Activated CD4-positive, alpha-beta T cell treated with anti-CD3 and anti-CD28 coated beads, Interleukin-2, amount 10 ng/mL, durations not matched to agents 7 days and 5 days (primary cell): Measurements from ENCODE around the gene HDHD5. TPM values are rescaled to one million over a fixed set of nuclear protein-coding genes. Genes with fewer than 3 reads are reported as not detected.
A peak's percentile ranks its signal among the peaks of the same experiment; 100 is the strongest.
"Not testable (repeated sequence)": the region's sequence is repeated elsewhere in the genome, so short reads cannot be mapped to it uniquely, and the experiment has no call there.

Experiments
- CTCF ChIA-PET: fragments of 350-600 bp; sonication (Branson Sonifier 250); formaldehyde crosslinking; loops from one replicate; lab custom pipeline; 2021; ENCODE audit warnings: antibody characterized with exemption; lab: Charles Lee
- POLR2A ChIA-PET: fragments of 350-600 bp; sonication (Branson Sonifier 250); formaldehyde crosslinking; loops from one replicate; lab custom pipeline; 2021; ENCODE audit warnings: antibody characterized with exemption; lab: Charles Lee
- DNase-seq: peaks from one replicate; pipeline ENCODE4 v3.0.0-alpha.2; 2020
- H3K27ac Mint-ChIP-seq: one replicate; pipeline ENCODE4 v1.8.0; 2021; ENCODE audit warnings: mild to moderate bottlenecking, moderate library complexity, mixed read lengths
- H3K27me3 Mint-ChIP-seq: one replicate; pipeline ENCODE4 v1.8.0; 2021; ENCODE audit warnings: mixed read lengths
- H3K36me3 Mint-ChIP-seq: one replicate; pipeline ENCODE4 v1.8.0; 2021; ENCODE audit warnings: low read depth, mixed read lengths
- H3K4me1 Mint-ChIP-seq: one replicate; pipeline ENCODE4 v1.8.0; 2021; ENCODE audit warnings: mixed read lengths
- H3K4me3 Mint-ChIP-seq: one replicate; pipeline ENCODE4 v1.8.0; 2021; ENCODE audit warnings: mild to moderate bottlenecking, moderate library complexity, mixed read lengths
- H3K9me3 Mint-ChIP-seq: one replicate; pipeline ENCODE4 v1.8.0; 2021; ENCODE audit warnings: mixed read lengths
- total RNA-seq, 2 experiments: library from RNA; stranded (reverse); gene quantifications; one replicate each; pipeline ENCODE4 v1.2.3, GENCODE V29; 2021

HDHD5 gene
- total RNA-seq, 2 experiments from 2014 or later, result 30.9 to 37.1 TPM

DNA sequence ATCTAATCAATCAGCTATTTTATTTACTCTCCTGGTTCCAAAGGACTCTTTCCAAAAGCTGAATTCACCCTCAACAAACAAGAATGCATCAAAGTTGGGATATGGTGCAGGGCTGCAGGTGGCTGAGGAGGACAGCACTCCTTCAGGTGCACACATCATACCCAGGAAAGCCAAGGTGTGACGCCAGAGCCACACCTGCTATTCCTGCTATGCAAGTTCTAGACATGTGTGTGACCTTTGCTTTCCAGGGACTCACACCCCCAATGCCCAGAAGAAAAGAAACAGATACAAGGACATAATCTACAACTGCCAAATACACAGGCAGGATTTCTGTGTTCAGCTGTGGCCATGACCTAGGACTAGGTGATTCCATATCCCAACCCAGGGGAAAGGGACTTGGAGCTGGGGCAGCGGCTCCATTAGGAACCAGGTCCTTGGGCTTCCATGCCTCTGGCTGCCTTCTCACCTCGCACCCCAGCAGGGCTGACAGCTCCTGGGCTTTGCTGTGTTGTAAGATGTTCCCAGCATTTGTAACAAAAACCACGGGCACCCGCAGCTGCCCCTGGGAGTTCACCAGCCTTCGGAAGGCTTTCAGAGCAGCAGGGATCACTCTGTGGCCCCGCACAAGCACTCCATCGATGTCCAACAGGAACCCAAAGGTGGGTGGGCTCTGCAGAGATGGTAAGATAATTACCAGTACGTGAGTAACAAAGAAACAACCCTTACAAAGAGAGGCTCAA, 9.8 kb downstream of the HDHD5 start:
- ChIA-PET POLR2A (no interaction called here), CTCF (interaction anchor here (1.0 to 3.2 kb wide), 4 partner anchors 9 to 352 kb away, joined by 3 to 19 read pairs (median 4); no protein-coding TSS in a partner anchor)
- H3K27me3 Mint-ChIP-seq, result no peaks in the 10 kb centered on the region
- no peak overlapping the region for H3K27ac Mint-ChIP-seq
- H3K9me3 Mint-ChIP-seq, result no peaks in the 10 kb centered on the region
- no peak for DNase-seq
- peaks cover 15% of the 10 kb centered on the region for H3K4me1 Mint-ChIP-seq
- H3K36me3 Mint-ChIP-seq, result peaks cover 15% of the 10 kb centered on the region
- H3K4me3 Mint-ChIP-seq, result no peak overlapping the region

DNA sequence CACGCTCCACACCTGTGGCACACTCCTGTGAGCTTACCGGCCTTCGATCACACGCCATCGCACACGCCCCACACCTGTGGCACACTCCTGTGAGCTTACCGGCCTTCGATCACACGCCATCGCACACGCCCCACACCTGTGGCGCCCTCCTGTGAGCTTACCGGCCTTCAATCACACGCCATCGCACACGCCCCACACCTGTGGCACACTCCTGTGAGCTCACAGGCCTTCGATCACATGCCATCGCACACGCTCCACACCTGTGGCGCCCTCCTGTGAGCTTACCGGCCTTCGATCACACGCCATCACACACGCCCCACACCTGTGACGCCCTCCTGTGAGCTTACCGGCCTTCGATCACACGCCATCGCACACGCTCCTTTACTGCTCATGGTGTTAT, 11.6 kb downstream of the HDHD5 start:
- DNase-seq, H3K27me3 Mint-ChIP-seq, H3K4me3 Mint-ChIP-seq, H3K27ac Mint-ChIP-seq, H3K9me3 Mint-ChIP-seq, POLR2A ChIA-PET: not testable (repeated sequence)
- peaks cover 25% of the 10 kb centered on the region for H3K36me3 Mint-ChIP-seq
- peaks cover 15% of the 10 kb centered on the region for H3K4me1 Mint-ChIP-seq
- CTCF ChIA-PET, result interaction anchor here (0.7 to 1.1 kb wide), 2 partner anchors 25 to 585 kb away, joined by 3 read pairs; no protein-coding TSS in a partner anchor

DNA sequence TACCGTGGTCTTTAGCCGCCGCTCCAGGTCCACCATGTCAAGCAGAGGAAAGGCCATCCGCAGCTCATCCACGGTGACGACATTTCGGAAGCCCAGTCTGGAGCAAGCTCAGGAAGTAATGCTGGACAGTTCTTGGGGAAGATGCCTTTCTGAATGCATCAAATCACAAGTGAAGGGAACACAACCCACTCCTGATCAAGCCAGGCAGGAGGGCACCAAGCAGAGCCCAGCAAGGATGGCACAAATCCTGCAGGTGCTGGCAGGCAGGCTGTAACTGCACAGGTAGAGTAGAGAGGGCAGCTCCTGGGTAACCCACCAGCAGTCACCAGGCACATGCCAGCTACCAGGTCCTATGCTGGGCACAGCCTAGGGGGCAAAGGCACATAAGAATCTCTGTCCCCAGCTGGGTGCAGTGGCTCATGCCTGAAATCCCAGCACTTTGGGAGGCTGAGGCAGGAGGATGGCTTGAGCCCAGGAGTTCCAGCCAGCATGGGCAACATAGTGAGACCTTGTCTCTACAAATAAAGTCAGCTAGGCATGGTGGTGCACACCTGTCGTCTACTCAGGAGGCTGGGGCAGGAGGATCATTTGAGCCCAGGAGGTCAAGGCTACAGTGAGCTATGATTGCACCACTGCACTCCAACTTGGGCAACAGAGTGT, 13.9 kb downstream of the HDHD5 start:
- H3K4me3 Mint-ChIP-seq, result no peak overlapping the region
- POLR2A ChIA-PET, result no interaction called here
- H3K36me3 Mint-ChIP-seq, result peaks cover 26% of the 10 kb centered on the region
- peaks cover 8% of the 10 kb centered on the region for H3K4me1 Mint-ChIP-seq
- no peak for DNase-seq
- H3K27ac Mint-ChIP-seq, result no peak overlapping the region
- H3K9me3 Mint-ChIP-seq, result no peaks in the 10 kb centered on the region
- no peaks in the 10 kb centered on the region for H3K27me3 Mint-ChIP-seq
- CTCF ChIA-PET, result interaction anchor here (2.3 kb wide), 1 partner anchor 26 kb away, joined by 8 read pairs; no protein-coding TSS in a partner anchor

DNA sequence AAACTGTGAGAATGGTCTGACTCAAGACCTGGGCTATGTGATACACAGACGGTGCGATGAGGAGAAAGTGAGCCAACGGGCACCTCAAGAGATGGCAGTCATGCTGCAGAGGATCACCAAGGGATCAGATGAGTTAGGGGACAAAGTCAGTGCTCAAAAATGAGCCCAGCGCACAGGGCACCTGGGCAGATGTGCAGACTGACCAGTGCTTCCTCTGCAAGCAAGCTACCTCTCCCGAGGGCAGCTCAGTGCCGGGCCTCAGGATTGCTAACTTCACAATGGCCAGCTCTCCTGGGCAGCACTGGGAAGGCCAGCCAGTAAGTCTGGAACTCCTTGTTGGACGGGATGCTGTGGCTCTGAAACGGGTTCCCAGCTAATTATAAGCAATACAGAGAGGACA, 15.3 kb downstream of the HDHD5 start:
- peaks cover 26% of the 10 kb centered on the region for H3K36me3 Mint-ChIP-seq
- H3K4me3 Mint-ChIP-seq, result no peak overlapping the region
- CTCF ChIA-PET, result interaction anchor here (0.6 to 2.3 kb wide), 3 partner anchors 15 to 875 kb away, joined by 3 to 8 read pairs (median 4); no protein-coding TSS in a partner anchor

DNA sequence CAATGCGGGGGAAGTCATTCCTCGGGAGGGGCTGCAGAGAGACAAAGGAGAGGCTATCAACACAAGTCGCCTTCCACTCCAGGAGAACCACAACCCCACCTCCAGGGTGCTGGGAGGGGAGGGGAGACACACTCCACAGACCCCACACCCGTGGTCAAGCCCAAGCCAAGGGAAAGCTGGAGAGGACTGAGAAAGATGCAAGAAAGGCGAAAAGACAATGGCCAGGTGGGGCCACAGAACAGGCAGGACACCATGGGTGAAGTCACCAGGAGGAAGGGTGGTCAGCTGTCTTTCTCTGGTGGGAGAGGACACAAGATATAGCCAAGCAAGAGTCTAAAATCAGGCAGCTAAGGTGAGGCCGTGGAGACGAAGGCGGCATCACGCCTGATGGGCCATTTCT, 16.0 kb downstream of the HDHD5 start:
- peaks cover 29% of the 10 kb centered on the region for H3K36me3 Mint-ChIP-seq
- CTCF ChIA-PET, result interaction anchor here (1.7 to 2.3 kb wide), 2 partner anchors 15 to 28 kb away, joined by 3 to 8 read pairs; no protein-coding TSS in a partner anchor
- H3K27me3 Mint-ChIP-seq, result no peaks in the 10 kb centered on the region
- H3K9me3 Mint-ChIP-seq, result no peaks in the 10 kb centered on the region
- no peak overlapping the region for H3K4me3 Mint-ChIP-seq
- POLR2A ChIA-PET, result no interaction called here
- DNase-seq, result no peak
- H3K27ac Mint-ChIP-seq, result no peak overlapping the region
- no peaks in the 10 kb centered on the region for H3K4me1 Mint-ChIP-seq

More for the DNA sequence above, 15.3 kb downstream of the HDHD5 start:
- H3K27ac Mint-ChIP-seq, result no peak overlapping the region
- DNase-seq, result no peak
- POLR2A ChIA-PET, result no interaction called here
- peaks cover 4% of the 10 kb centered on the region for H3K4me1 Mint-ChIP-seq
- no peaks in the 10 kb centered on the region for H3K27me3 Mint-ChIP-seq
- H3K9me3 Mint-ChIP-seq, result no peaks in the 10 kb centered on the region

DNA sequence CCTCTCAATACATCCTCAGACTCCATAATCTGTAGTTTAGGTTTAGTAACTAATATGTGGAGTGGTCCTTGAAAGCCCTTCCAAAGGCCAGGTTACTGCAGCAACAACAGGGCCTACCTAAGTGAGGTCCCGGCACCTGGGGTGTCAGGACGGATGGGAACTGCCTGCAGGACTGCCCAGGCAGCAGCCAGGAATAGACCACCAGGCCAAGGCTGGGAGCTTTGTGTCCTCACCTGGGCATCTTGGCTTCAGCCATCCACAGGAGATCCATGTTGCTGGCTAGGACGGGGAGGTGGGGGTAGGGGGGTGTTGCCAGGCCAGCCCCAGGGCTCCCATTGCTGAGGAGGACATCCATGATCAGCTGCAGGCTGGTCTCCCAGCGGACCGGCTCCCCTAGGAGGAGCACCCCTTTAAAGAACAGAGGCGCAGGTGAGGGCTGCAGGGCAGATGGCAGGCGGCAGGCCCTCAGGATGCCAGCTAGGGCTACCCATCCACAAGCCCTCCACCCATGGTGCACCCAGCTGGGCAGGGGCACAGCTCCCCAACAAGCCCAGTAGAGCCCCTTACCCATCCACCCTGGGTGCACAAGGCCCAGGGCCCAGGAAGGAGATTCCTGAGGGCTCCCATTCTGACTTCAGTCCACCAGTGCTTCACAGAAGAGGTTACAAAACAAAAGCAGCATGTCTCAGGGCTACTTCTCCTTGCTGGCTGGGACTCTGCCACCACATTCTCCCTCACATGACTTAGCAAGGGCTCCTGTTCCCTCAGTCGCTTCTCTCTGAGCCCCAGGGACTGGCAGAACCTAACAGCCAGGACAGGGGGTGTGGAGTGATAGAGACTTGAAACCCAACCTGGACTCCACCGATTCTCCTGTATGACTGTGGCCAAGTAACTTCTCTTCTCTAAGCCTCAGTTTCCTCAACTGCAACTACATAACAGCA, 18.0 kb downstream of the HDHD5 start:
- CTCF ChIA-PET, result interaction anchor here (1.1 to 1.4 kb wide), 2 partner anchors 31 to 36 kb away, joined by 3 to 5 read pairs; no protein-coding TSS in a partner anchor
- Mint-ChIP-seq H3K9me3 (no peaks in the 10 kb centered on the region), H3K36me3 (peaks cover 27% of the 10 kb centered on the region), H3K27me3 (no peaks in the 10 kb centered on the region), H3K4me1 (no peaks in the 10 kb centered on the region), H3K4me3 (no peak overlapping the region), H3K27ac (no peak overlapping the region)
- no peak for DNase-seq
- POLR2A ChIA-PET, result no interaction called here

DNA sequence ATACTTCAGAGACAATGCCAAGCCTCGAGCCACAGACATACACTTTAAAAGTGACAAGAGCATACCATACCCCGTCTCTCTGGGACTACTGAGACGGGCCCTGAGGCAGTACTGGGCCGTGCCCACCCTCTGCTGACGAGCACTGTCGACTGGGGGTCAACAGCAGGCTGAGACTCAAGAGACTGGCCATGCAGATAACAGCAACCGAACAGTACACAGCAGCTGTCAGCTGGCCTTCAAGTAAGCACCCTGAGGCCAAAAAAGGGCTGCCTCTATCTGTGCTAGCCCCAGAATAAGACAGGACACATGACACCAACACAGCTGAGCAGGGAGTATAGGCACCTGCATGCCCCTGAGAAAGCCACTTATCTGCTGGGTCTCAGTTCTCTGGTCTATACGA, 19.1 kb downstream of the HDHD5 start:
- no peaks in the 10 kb centered on the region for H3K4me1 Mint-ChIP-seq
- H3K4me3 Mint-ChIP-seq, result no peak overlapping the region
- H3K9me3 Mint-ChIP-seq, result no peaks in the 10 kb centered on the region
- H3K36me3 Mint-ChIP-seq, result peaks cover 29% of the 10 kb centered on the region
- ChIA-PET CTCF (no interaction called here), POLR2A (no interaction called here)
- no peaks in the 10 kb centered on the region for H3K27me3 Mint-ChIP-seq
- H3K27ac Mint-ChIP-seq, result no peak overlapping the region
- DNase-seq, result no peak

DNA sequence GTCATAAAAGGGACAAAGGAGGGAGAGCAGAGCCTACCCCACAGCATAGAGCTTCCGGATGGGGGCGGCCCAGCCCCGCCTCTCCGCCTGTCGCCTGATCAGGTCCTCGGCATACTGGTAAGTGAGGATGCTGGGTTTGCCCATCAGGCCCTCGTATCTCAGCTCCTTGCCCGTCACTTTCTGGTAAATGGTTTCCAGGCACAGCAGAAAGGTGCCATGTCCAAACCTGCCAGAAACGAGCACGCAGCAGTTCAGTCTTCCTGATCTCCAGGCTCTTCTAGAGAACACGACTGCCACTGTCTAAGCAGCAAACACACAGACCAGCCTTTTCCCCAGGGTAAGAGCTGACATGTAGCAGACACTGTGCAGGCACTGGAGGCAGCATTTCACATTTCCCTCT, 20.6 kb downstream of the HDHD5 start:
- DNase-seq, result no peak
- CTCF ChIA-PET, result interaction anchor here (1.7 kb wide), 1 partner anchor 34 kb away, joined by 6 read pairs; no protein-coding TSS in a partner anchor
- Mint-ChIP-seq H3K27ac (peak overlapping the region; percentile 62), H3K4me1 (no peaks in the 10 kb centered on the region), H3K36me3 (peaks cover 28% of the 10 kb centered on the region), H3K4me3 (no peak overlapping the region), H3K27me3 (no peaks in the 10 kb centered on the region), H3K9me3 (no peaks in the 10 kb centered on the region)
- POLR2A ChIA-PET, result no interaction called here

DNA sequence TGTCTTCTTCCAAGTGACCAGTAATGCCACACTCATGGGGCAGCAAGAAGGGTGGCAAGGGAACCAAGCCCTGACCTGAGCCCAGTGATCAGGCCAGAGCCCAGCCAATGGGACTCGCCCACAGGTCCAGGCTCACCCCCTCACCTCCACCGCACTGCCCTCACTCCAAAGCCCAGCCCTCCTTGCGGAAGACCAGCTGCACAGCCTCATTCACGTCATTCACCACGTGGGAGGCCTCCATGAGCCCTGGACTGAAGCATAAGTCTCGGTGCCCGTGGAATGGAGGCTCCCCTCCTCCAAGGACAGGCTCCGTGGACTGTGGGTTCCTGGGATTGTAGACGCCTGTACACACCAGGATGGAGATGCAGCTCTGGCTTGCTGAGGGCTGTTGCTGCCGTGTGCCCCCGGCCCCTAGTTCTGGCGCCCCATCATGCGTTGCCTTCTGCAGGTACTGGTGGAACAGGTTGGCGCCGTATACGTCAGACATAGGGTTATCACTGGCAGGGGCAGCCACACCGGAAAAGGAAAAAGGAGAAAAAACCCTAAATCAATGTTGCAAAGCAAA, 21.1 kb downstream of the HDHD5 start:
- CTCF ChIA-PET, result interaction anchor here (1.7 kb wide), 1 partner anchor 34 kb away, joined by 6 read pairs; no protein-coding TSS in a partner anchor
- POLR2A ChIA-PET, result no interaction called here

DNA sequence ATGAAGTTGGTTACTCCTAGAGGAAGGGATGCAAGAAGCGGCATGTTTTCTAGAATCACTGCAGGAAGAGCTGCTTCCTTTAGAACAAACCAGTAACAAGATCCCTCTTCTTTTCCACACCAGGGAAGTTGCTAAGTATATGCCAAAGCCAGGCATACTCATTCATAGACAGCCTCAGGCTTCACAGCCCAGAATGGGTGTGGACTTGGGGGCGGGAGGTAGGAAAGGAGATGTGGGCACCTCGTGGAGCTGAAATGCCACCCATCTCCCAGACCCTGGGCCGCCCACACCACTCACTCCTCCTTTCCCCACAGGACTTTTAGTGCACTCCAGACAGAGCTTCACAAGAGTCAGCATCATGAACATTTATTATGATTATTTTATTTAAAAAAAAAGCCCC, 21.9 kb downstream of the HDHD5 start:
- Mint-ChIP-seq H3K4me3 (no peak overlapping the region), H3K36me3 (peaks cover 19% of the 10 kb centered on the region), H3K9me3 (no peaks in the 10 kb centered on the region), H3K27me3 (no peaks in the 10 kb centered on the region), H3K27ac (no peak overlapping the region), H3K4me1 (no peaks in the 10 kb centered on the region)
- ChIA-PET CTCF (no interaction called here), POLR2A (no interaction called here)
- DNase-seq, result no peak

More for the DNA sequence above, 21.1 kb downstream of the HDHD5 start:
- no peak for DNase-seq
- Mint-ChIP-seq H3K4me3 (no peak overlapping the region), H3K27me3 (no peaks in the 10 kb centered on the region), H3K9me3 (no peaks in the 10 kb centered on the region), H3K27ac (no peak overlapping the region), H3K4me1 (no peaks in the 10 kb centered on the region), H3K36me3 (peaks cover 25% of the 10 kb centered on the region)

DNA sequence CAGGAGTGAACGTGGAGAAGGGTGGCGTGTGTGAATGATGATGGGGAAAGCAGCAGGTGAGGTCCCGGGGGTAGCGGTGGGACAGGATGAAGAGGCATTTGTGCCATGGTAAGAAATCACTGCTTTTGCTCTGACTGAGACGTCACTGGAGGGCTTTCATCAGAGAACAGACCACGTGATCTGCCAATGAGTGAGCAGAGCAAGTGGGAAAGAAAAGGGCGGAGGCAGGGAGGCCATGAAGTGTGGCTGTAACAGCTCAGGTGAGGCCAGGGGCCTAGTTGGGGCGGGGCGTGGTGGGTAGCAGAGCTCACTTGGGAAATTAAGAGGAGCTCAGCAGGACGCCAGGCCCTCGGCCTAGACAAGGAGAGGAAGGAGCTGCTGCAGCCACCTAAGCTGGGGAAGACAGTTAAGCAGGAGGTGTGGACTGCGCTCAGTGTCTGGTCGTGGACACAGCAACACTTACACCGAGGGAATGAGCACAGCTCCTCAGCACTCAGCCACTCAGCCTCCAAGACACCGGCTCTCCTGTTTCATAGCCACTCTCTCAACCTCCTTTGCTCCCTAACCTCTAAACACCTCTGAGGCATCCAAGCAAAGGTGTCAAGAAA, 23.8 kb downstream of the HDHD5 start:
- no peaks in the 10 kb centered on the region for H3K27me3 Mint-ChIP-seq
- H3K9me3 Mint-ChIP-seq, result no peaks in the 10 kb centered on the region
- peak overlapping the region; percentile 54 for H3K27ac Mint-ChIP-seq
- ChIA-PET CTCF (no interaction called here), POLR2A (no interaction called here)
- H3K36me3 Mint-ChIP-seq, result peaks cover 16% of the 10 kb centered on the region
- H3K4me3 Mint-ChIP-seq, result no peak overlapping the region
- DNase-seq, result no peak
- H3K4me1 Mint-ChIP-seq, result no peaks in the 10 kb centered on the region

DNA sequence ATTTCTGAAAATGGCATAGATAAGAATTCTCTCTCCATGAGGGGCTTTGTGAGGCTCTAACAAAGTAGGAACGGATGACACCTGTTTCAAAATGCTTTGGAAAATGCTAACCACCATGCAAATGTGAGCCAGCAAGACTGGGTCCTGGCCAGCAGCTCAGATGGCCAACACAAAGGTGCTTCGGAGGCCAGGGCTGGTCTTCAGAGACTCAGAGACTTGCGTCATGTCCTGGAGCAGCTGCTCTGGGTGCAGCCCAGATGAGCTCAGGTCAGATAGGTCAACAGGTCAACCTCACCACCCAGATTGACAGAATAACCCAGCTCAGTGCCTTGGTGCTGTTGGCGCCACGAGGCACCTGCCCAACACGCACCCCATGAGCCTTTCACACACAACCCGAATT, 25.9 kb downstream of the HDHD5 start:
- CTCF ChIA-PET, result interaction anchor here (0.8 to 0.9 kb wide), 2 partner anchors 9 to 42 kb away, joined by 3 to 4 read pairs; no protein-coding TSS in a partner anchor
- Mint-ChIP-seq H3K36me3 (peaks cover 8% of the 10 kb centered on the region), H3K4me3 (no peak overlapping the region), H3K4me1 (no peaks in the 10 kb centered on the region), H3K27me3 (no peaks in the 10 kb centered on the region), H3K27ac (no peak overlapping the region), H3K9me3 (no peaks in the 10 kb centered on the region)
- DNase-seq, result no peak
- POLR2A ChIA-PET, result no interaction called here
